Endothelial cell of umbilical vein (primary cell): Measurements from ENCODE around the gene SPAG16. TPM values are rescaled to one million over a fixed set of nuclear protein-coding genes. Genes with fewer than 3 reads are reported as not detected.

Experiments used
- BruUV-seq: library from RNA; stranded (reverse); fragments of 400-500 nt; replicated peaks from 2 replicates; lab custom pipeline; 2021; lab: Mats Ljungman, UMichigan
- CTCF ChIA-PET: fragments of 300-600, 350-600 bp; sonication (Branson Sonifier 250); formaldehyde crosslinking; loops from one replicate; lab custom pipeline; 2021; ENCODE audit warnings: antibody characterized with exemption, inconsistent platforms; lab: Charles Lee
- POLR2A ChIA-PET: fragments of 300-600, 350-600 bp; sonication (Branson Sonifier 250); formaldehyde crosslinking; loops from one replicate; lab custom pipeline; 2021; ENCODE audit warnings: antibody characterized with exemption, inconsistent platforms; lab: Charles Lee
- DNase-seq: peaks from one replicate; pipeline ENCODE4 v3.0.0-alpha.2; 2011; ENCODE audit warnings: low read depth, low spot score
- FAIRE-seq: peaks from 2 replicates; lab custom pipeline; 2011; peaks lifted over from hg19 to GRCh38; lab: Jason Lieb, UNC
- H2AFZ ChIP-seq: 2 replicates; pipeline ENCODE4 v1.6.0; 2012; ENCODE audit warnings: low read depth, low read length, control low read depth, inconsistent platforms
- H3K27ac ChIP-seq: 2 replicates; pipeline ENCODE4 v1.5.1; 2011; ENCODE audit warnings: low read depth, mild to moderate bottlenecking, control low read depth, low read length, moderate library complexity; ENCODE audit not compliant: insufficient read depth
- H3K27me3 ChIP-seq, 2 experiments: 2 replicates each; pipeline versions ENCODE4 v1.6.0 to v1.6.1; 2011; ENCODE audit warnings: low read length in 2 of 2, mixed read lengths in 1 of 2; ENCODE audit not compliant: control insufficient read depth in 2 of 2, insufficient read depth in 2 of 2
- H3K36me3 ChIP-seq, 2 experiments: 2 replicates in 1 of 2; 3 replicates in 1 of 2; pipeline ENCODE4 v1.5.1; 2011; ENCODE audit warnings: low read length in 2 of 2, mild to moderate bottlenecking in 1 of 2, moderate library complexity in 1 of 2; ENCODE audit not compliant: control insufficient read depth in 2 of 2, insufficient read depth in 2 of 2; ENCODE audit errors: extremely low read depth in 1 of 2
- H3K4me1 ChIP-seq: 3 replicates; pipeline ENCODE4 v1.5.1; 2011; ENCODE audit warnings: mild to moderate bottlenecking, low read length; ENCODE audit not compliant: control insufficient read depth, insufficient read depth; ENCODE audit errors: extremely low read depth
- H3K4me2 ChIP-seq: 2 replicates; pipeline ENCODE4 v1.6.1; 2011; ENCODE audit warnings: low read length, control low read depth, mixed read lengths; ENCODE audit not compliant: insufficient read depth
- H3K4me3 ChIP-seq, 3 experiments: fragments of 200-600 bp in 1 of 3; sonication (generic), shearing (Covaris generic) in 1 of 3; replicated peaks in 1 of 3; 2 replicates each; pipeline ENCODE4 v1.5.1; 2011 to 2016; ENCODE audit warnings: control low read depth in 3 of 3, low read length in 3 of 3, mild to moderate bottlenecking in 2 of 3, inconsistent platforms in 1 of 3, low read depth in 1 of 3, moderate library complexity in 1 of 3; ENCODE audit not compliant: insufficient read depth in 1 of 3
- H3K79me2 ChIP-seq: 2 replicates; pipeline ENCODE4 v1.6.0; 2012; ENCODE audit warnings: low read length, inconsistent platforms; ENCODE audit not compliant: control insufficient read depth, insufficient read depth
- H3K9ac ChIP-seq: replicated peaks from 2 replicates; pipeline ENCODE3; 2011; ENCODE audit warnings: low read length, control low read depth; ENCODE audit not compliant: insufficient read depth; ENCODE audit errors: extremely low read depth
- H3K9me1 ChIP-seq: replicated peaks from 3 replicates; pipeline ENCODE4 v1.6.0; 2011; ENCODE audit warnings: mild to moderate bottlenecking, low read length; ENCODE audit not compliant: control insufficient read depth, insufficient read depth; ENCODE audit errors: extremely low read depth
- H3K9me3 ChIP-seq: replicated peaks from 2 replicates; pipeline ENCODE4 v1.5.1; 2012; ENCODE audit warnings: low read length, inconsistent platforms; ENCODE audit not compliant: control insufficient read depth, insufficient read depth
- H4K20me1 ChIP-seq: replicated peaks from 2 replicates; pipeline ENCODE3; 2011; ENCODE audit warnings: mild to moderate bottlenecking, low read length; ENCODE audit not compliant: control insufficient read depth, insufficient read depth; ENCODE audit errors: extremely low read depth
- CTCF ChIP-seq, 2 donors: IDR thresholded peaks; 1 replicate in 1 of 2; 2 replicates in 1 of 2; pipeline ENCODE4 v1.5.1; 2011; ENCODE audit warnings: low read length in 2 of 2, mild to moderate bottlenecking in 2 of 2, moderate library complexity in 2 of 2, control low read depth in 1 of 2, inconsistent platforms in 1 of 2, low read depth in 1 of 2; ENCODE audit not compliant: insufficient read depth in 1 of 2; ENCODE audit errors: extremely low read depth in 1 of 2
- EZH2 ChIP-seq: IDR thresholded peaks from 2 replicates; pipeline ENCODE4 v1.6.1; 2012; ENCODE audit warnings: borderline replicate concordance, low read depth, mild to moderate bottlenecking, moderate library complexity, low read length, inconsistent platforms; ENCODE audit not compliant: severe bottlenecking
- FOS ChIP-seq: IDR thresholded peaks from 2 replicates; pipeline ENCODE4 v1.6.1; 2011; ENCODE audit warnings: mild to moderate bottlenecking, low read length, moderate library complexity, borderline replicate concordance; ENCODE audit not compliant: insufficient read depth
- GATA2 ChIP-seq: IDR thresholded peaks from 2 replicates; pipeline ENCODE4 v1.7.0; 2011; ENCODE audit warnings: low read depth, mild to moderate bottlenecking, moderate library complexity, mixed read lengths, low read length; ENCODE audit not compliant: insufficient read length, insufficient read depth
- JUN ChIP-seq: IDR thresholded peaks from 2 replicates; pipeline ENCODE4 v1.6.1; 2011; ENCODE audit warnings: borderline replicate concordance, low read depth; ENCODE audit not compliant: insufficient read length, insufficient read depth
- MAX ChIP-seq: IDR thresholded peaks from 2 replicates; pipeline ENCODE4 v1.6.1; 2011; ENCODE audit not compliant: insufficient read depth, insufficient read length
- MYC ChIP-seq: IDR thresholded peaks from one replicate; pipeline ENCODE4 v1.6.1; 2011; ENCODE audit warnings: mild to moderate bottlenecking, low read depth, low read length
- dilution Hi-C: fragments of 300-500 bp; cut with MboI; formaldehyde crosslinking; loops from one replicate; pipeline ENCODE4 v1.15.0; 2019; ENCODE audit warnings: low sequenced_read_pairs; ENCODE audit not compliant: extremely low pct_ligation_motif_present
- intact Hi-C: fragments of 100-400 bp; cut with micrococcal nuclease; formaldehyde crosslinking; loops from one replicate; pipeline ENCODE4 v1.10.0; 2022
- polyA plus RNA-seq, 4 experiments: library from polyadenylated mRNA; depleted of rRNA in 3 of 4; stranded (reverse) in 3 of 4; unstranded in 1 of 4; fragments of >200 nt; gene quantifications; 2 replicates each; pipeline versions ENCODE4 v1.2.1 to v1.2.3, GENCODE V29; 2011 to 2012; ENCODE audit warnings: missing spikeins in 1 of 4
- total RNA-seq: library from RNA; stranded (reverse); gene quantifications from 2 replicates; pipeline ENCODE4 v1.2.3, GENCODE V29; 2021

SPAG16 gene
- total and polyA plus RNA-seq, 2 donors (not counting 3 experiments of a cell fraction or from before 2014, with no cell fraction given) = 4.0 to 7.7 TPM

GRCh38 chr2:213419980-213420379, 135.7 kb downstream of the SPAG16 start:
- Histone ChIP-seq H3K79me2 (no peaks in the 10 kb centered on the region), H3K27me3 (no peaks in the 10 kb centered on the region), H3K9ac (no peak overlapping the region), H3K9me1 (no peaks in the 10 kb centered on the region), H3K27ac (no peak overlapping the region), H3K4me3 (no peak overlapping the region), H4K20me1 (no peaks in the 10 kb centered on the region), H3K36me3 (no peaks in the 10 kb centered on the region), H2AFZ (no peak overlapping the region), H3K4me1 (no peaks in the 10 kb centered on the region), H3K4me2 (no peak overlapping the region), H3K9me3 (no peaks in the 10 kb centered on the region)
- CTCF ChIA-PET = no interaction called here
- POLR2A ChIA-PET = no interaction called here
- TF ChIP-seq MAX = no peak
- no peak for TF ChIP-seq CTCF (IDR thresholded peaks at IDR 0.05; ENCODE audit: extremely low read depth in 1 of 2, insufficient read depth in 1 of 2, low read depth in 1 of 2, low read length in 2 of 2)
- no peak for TF ChIP-seq MYC
- no peak for TF ChIP-seq GATA2
- no peak for TF ChIP-seq JUN
- TF ChIP-seq EZH2 = no peak
- no peak for TF ChIP-seq FOS
- dilution Hi-C loops (no loop called here), intact Hi-C loops (no loop called here)
- FAIRE-seq (no peak), DNase-seq (no peak)
- BruUV-seq = no TSS peak
